ENCODE measurements around the gene NOP58.

- TF ChIP-seq, protein P1, sequence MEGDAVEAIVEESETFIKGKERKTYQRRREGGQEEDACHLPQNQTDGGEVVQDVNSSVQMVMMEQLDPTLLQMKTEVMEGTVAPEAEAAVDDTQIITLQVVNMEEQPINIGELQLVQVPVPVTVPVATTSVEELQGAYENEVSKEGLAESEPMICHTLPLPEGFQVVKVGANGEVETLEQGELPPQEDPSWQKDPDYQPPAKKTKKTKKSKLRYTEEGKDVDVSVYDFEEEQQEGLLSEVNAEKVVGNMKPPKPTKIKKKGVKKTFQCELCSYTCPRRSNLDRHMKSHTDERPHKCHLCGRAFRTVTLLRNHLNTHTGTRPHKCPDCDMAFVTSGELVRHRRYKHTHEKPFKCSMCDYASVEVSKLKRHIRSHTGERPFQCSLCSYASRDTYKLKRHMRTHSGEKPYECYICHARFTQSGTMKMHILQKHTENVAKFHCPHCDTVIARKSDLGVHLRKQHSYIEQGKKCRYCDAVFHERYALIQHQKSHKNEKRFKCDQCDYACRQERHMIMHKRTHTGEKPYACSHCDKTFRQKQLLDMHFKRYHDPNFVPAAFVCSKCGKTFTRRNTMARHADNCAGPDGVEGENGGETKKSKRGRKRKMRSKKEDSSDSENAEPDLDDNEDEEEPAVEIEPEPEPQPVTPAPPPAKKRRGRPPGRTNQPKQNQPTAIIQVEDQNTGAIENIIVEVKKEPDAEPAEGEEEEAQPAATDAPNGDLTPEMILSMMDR (IDR thresholded peaks at IDR 0.05), result no peak
- no peak for TF ChIP-seq POLR2A (IDR thresholded peaks at IDR 0.05)
Measured at GRCh38 chr2:202290316-202290715, 24.8 kb downstream of the NOP58 start.

All from uterus (tissue), 2 donors.